Memory B cell (primary cell): ENCODE results near the gene ZMYND11.

Experiments
- ATAC-seq: fragments of 150-1000 bp; cut with Tn5 transposase; 2 replicates; pipeline ENCODE4 v1.10.0; 2021; ENCODE audit warnings: low read depth, mild to moderate bottlenecking, moderate library complexity
- DNase-seq, 2 donors: peaks; one replicate each; pipeline ENCODE4 v3.0.0; 2022; ENCODE audit warnings: low spot score in 2 of 2
- H3K27ac Mint-ChIP-seq: one replicate; pipeline ENCODE4 v1.8.0; 2022; ENCODE audit warnings: mild to moderate bottlenecking, moderate library complexity, mixed read lengths
- H3K27me3 Mint-ChIP-seq: one replicate; pipeline ENCODE4 v1.8.0; 2022; ENCODE audit warnings: mixed read lengths
- H3K36me3 Mint-ChIP-seq: one replicate; pipeline ENCODE4 v1.8.0; 2022; ENCODE audit warnings: mild to moderate bottlenecking, mixed read lengths
- H3K4me1 Mint-ChIP-seq: one replicate; pipeline ENCODE4 v1.8.0; 2022; ENCODE audit warnings: mixed read lengths
- H3K4me3 Mint-ChIP-seq: one replicate; pipeline ENCODE4 v1.8.0; 2022; ENCODE audit warnings: mild to moderate bottlenecking, moderate library complexity, mixed read lengths
- H3K9me3 Mint-ChIP-seq: one replicate; pipeline ENCODE4 v1.8.0; 2022; ENCODE audit warnings: mixed read lengths

The ZMYND11 gene

GRCh38 chr10:230758-231157 lies 95.5 kb downstream of the ZMYND11 start:
- H3K4me3 Mint-ChIP-seq, result no peak overlapping the region
- DNase-seq (no peak), ATAC-seq (peak; percentile 32)
- no peaks in the 10 kb centered on the region for H3K9me3 Mint-ChIP-seq
- peaks cover 6% of the 10 kb centered on the region for H3K4me1 Mint-ChIP-seq
- no peak overlapping the region for H3K27ac Mint-ChIP-seq
- H3K27me3 Mint-ChIP-seq, result no peaks in the 10 kb centered on the region
- H3K36me3 Mint-ChIP-seq, result peaks cover 9% of the 10 kb centered on the region

- no peak for DNase-seq
- H3K4me1 Mint-ChIP-seq, result peaks cover 6% of the 10 kb centered on the region
- H3K27me3 Mint-ChIP-seq, result no peaks in the 10 kb centered on the region
- no peak overlapping the region for H3K27ac Mint-ChIP-seq
- H3K36me3 Mint-ChIP-seq, result peaks cover 14% of the 10 kb centered on the region
- no peaks in the 10 kb centered on the region for H3K9me3 Mint-ChIP-seq
- no peak for ATAC-seq
- no peak overlapping the region for H3K4me3 Mint-ChIP-seq
These were observed 96.8 kb downstream of the ZMYND11 start for GRCh38 chr10:232061-232460.

- no peak for DNase-seq
- H3K27me3 Mint-ChIP-seq, result no peaks in the 10 kb centered on the region
- no peak overlapping the region for H3K4me3 Mint-ChIP-seq
- no peaks in the 10 kb centered on the region for H3K9me3 Mint-ChIP-seq
- H3K4me1 Mint-ChIP-seq, result peaks cover 6% of the 10 kb centered on the region
- no peak overlapping the region for H3K27ac Mint-ChIP-seq
- H3K36me3 Mint-ChIP-seq, result peaks cover 12% of the 10 kb centered on the region
- ATAC-seq, result no peak
These were observed 97.6 kb downstream of the ZMYND11 start for GRCh38 chr10:232878-233277.

- no peaks in the 10 kb centered on the region for H3K27me3 Mint-ChIP-seq
- H3K36me3 Mint-ChIP-seq, result peaks cover 13% of the 10 kb centered on the region
- ATAC-seq (no peak), DNase-seq (no peak)
- H3K4me3 Mint-ChIP-seq, result no peak overlapping the region
- H3K4me1 Mint-ChIP-seq, result peaks cover 6% of the 10 kb centered on the region
- H3K9me3 Mint-ChIP-seq, result no peaks in the 10 kb centered on the region
- H3K27ac Mint-ChIP-seq, result no peak overlapping the region
These were observed 99.6 kb downstream of the ZMYND11 start for GRCh38 chr10:234708-235406.

GRCh38 chr10:235915-236314 lies 100.7 kb downstream of the ZMYND11 start:
- H3K27ac Mint-ChIP-seq, result no peak overlapping the region
- DNase-seq (no peak), ATAC-seq (no peak)
- no peaks in the 10 kb centered on the region for H3K9me3 Mint-ChIP-seq
- H3K4me3 Mint-ChIP-seq, result no peak overlapping the region
- H3K4me1 Mint-ChIP-seq, result peaks cover 6% of the 10 kb centered on the region
- H3K27me3 Mint-ChIP-seq, result no peaks in the 10 kb centered on the region
- H3K36me3 Mint-ChIP-seq, result peaks cover 13% of the 10 kb centered on the region

- Mint-ChIP-seq H3K9me3 (no peaks in the 10 kb centered on the region), H3K27me3 (no peaks in the 10 kb centered on the region), H3K27ac (no peak overlapping the region), H3K36me3 (peaks cover 12% of the 10 kb centered on the region), H3K4me3 (no peak overlapping the region), H3K4me1 (no peaks in the 10 kb centered on the region)
- ATAC-seq (no peak), DNase-seq (no peak)
These were observed 103.9 kb downstream of the ZMYND11 start for GRCh38 chr10:239109-239508.

GRCh38 chr10:241451-241850 lies 106.2 kb downstream of the ZMYND11 start:
- Mint-ChIP-seq H3K27me3 (no peaks in the 10 kb centered on the region), H3K4me3 (no peak overlapping the region), H3K27ac (no peak overlapping the region), H3K4me1 (no peaks in the 10 kb centered on the region), H3K36me3 (peaks cover 12% of the 10 kb centered on the region), H3K9me3 (no peaks in the 10 kb centered on the region)
- no peak for ATAC-seq
- no peak for DNase-seq

GRCh38 chr10:241966-242643 lies 106.8 kb downstream of the ZMYND11 start:
- Mint-ChIP-seq H3K9me3 (no peaks in the 10 kb centered on the region), H3K36me3 (peaks cover 14% of the 10 kb centered on the region), H3K27me3 (no peaks in the 10 kb centered on the region), H3K27ac (no peak overlapping the region), H3K4me3 (no peak overlapping the region), H3K4me1 (no peaks in the 10 kb centered on the region)
- DNase-seq (no peak), ATAC-seq (no peak)

GRCh38 chr10:244227-244626 lies 109.0 kb downstream of the ZMYND11 start:
- Mint-ChIP-seq H3K4me3 (no peak overlapping the region), H3K4me1 (no peaks in the 10 kb centered on the region), H3K27ac (no peak overlapping the region), H3K36me3 (peaks cover 23% of the 10 kb centered on the region), H3K9me3 (no peaks in the 10 kb centered on the region), H3K27me3 (no peaks in the 10 kb centered on the region)
- no peak for ATAC-seq
- DNase-seq, result no peak

- Mint-ChIP-seq H3K9me3 (no peaks in the 10 kb centered on the region), H3K4me1 (no peaks in the 10 kb centered on the region), H3K27me3 (no peaks in the 10 kb centered on the region), H3K4me3 (no peak overlapping the region), H3K27ac (no peak overlapping the region), H3K36me3 (peaks cover 39% of the 10 kb centered on the region)
- no peak for ATAC-seq
- DNase-seq, result no peak
These were observed 111.2 kb downstream of the ZMYND11 start for GRCh38 chr10:246431-246830.

GRCh38 chr10:247480-247879 lies 112.2 kb downstream of the ZMYND11 start:
- Mint-ChIP-seq H3K27ac (no peak overlapping the region), H3K36me3 (peaks cover 42% of the 10 kb centered on the region), H3K27me3 (no peaks in the 10 kb centered on the region), H3K4me1 (no peaks in the 10 kb centered on the region), H3K4me3 (no peak overlapping the region), H3K9me3 (no peaks in the 10 kb centered on the region)
- ATAC-seq, result no peak
- DNase-seq, result no peak

GRCh38 chr10:248307-248706 lies 113.1 kb downstream of the ZMYND11 start:
- no peak overlapping the region for H3K27ac Mint-ChIP-seq
- no peaks in the 10 kb centered on the region for H3K9me3 Mint-ChIP-seq
- ATAC-seq, result no peak
- no peak for DNase-seq
- peaks cover 41% of the 10 kb centered on the region for H3K36me3 Mint-ChIP-seq
- no peaks in the 10 kb centered on the region for H3K27me3 Mint-ChIP-seq
- no peaks in the 10 kb centered on the region for H3K4me1 Mint-ChIP-seq
- H3K4me3 Mint-ChIP-seq, result no peak overlapping the region

- Mint-ChIP-seq H3K4me1 (no peaks in the 10 kb centered on the region), H3K4me3 (no peak overlapping the region), H3K27me3 (no peaks in the 10 kb centered on the region), H3K36me3 (peaks cover 41% of the 10 kb centered on the region), H3K9me3 (no peaks in the 10 kb centered on the region), H3K27ac (peak overlapping the region; percentile 30)
- no peak for DNase-seq
- ATAC-seq, result no peak
These were observed 116.8 kb downstream of the ZMYND11 start for GRCh38 chr10:251982-252582.

GRCh38 chr10:260819-261429 lies 125.7 kb downstream of the ZMYND11 start:
- ATAC-seq (peak; percentile 65), DNase-seq (peak; percentile 2 to 24)
- peak overlapping the region; percentile 87 for H3K27ac Mint-ChIP-seq
- peaks cover 1% of the 10 kb centered on the region for H3K36me3 Mint-ChIP-seq
- H3K4me3 Mint-ChIP-seq, result peak overlapping the region; percentile 79
- H3K9me3 Mint-ChIP-seq, result no peaks in the 10 kb centered on the region
- peaks cover 17% of the 10 kb centered on the region for H3K4me1 Mint-ChIP-seq
- peaks cover 3% of the 10 kb centered on the region for H3K27me3 Mint-ChIP-seq
